ENCODE measurements around the gene FRMD4A.
"Not testable (repeated sequence)": the region's sequence is repeated elsewhere in the genome, so short reads cannot be mapped to it uniquely, and the experiment has no call there.

Gene FRMD4A

DNA sequence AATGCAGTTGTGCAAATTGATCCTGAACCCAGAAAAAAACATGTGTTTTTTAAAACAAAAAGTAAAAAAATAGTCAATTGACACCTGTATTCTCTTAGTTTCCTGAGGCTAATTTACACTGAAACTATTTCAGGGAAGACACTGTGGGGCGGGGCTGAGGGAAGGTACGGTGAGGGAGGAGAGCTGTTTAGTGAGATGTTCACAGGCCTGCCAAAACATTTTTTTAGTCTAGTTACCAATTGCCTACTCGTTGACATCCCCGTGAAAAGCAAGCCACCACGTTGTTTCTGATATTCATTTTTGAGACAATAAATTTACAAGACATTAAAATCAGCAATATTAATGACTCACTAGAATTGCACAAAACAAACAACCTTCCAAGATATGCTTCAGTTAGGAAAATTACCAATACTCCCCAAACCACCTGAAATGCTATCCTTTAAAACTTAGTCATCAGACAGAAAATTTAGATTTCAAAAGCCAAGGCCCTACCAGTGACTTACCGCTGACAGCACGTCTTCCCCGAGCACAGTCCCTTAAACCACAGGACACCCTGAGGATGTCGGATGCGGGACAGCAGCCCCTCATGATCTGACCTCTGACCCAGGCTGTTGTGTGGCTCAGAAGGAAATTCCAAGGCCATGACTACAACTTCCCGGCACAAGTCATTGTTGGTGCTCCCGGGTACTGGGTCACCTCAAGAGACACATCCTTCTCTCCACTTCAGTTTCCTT is 464.8 kb downstream of the FRMD4A start:
- no peak for DNase-seq

DNA sequence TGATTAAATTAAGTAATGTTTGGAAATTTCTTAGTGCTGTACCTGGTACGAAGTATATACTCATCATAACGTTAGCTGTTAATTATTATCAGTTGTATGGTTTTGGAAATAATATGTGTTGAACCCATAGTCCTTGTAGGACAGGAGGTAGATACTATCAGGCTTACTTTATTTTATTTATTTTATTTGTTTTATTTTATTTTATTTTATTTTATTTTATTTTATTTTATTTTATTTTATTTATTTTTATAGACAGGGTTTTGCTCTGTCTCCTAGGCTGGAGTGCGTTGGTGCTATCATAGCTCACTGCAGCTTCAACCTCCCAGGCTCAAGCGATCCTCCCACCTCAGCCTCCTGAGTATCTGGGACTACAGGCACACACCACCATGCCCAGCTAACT is 465.5 kb downstream of the FRMD4A start:
- not testable (repeated sequence) for DNase-seq

DNA sequence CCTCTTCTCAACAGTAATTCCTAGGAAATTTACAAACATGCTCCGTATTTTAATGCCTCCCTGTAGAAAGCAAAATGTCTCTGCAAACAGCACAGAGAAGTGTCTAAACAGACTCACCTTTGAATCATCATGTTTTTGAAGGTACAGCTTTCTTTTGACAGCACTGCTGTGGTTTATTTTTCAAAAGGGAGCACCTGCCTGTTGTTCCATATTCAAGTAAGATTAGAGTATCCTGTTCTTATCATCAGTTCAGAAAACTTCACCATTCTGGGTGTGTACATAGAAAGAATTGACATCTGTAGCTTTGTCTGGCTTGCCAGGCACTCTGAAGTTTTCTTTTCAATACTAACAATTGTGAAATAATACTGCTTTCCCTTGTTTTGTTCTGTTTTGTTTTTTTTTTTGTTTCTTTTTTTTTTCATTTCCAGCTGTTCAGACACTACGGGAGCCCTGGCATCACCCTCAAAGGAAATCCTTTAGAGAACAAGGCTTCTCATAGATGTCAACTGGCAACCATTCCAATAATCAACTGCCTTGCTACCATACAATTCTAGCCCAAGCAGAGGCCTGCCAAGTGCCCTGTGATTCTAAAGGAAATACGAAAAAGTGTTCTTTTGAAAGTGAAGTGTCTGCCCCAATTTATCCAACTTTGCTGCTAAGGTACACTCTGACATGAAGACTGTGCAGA is 468.0 kb downstream of the FRMD4A start:
- DNase-seq, result no peak

DNA sequence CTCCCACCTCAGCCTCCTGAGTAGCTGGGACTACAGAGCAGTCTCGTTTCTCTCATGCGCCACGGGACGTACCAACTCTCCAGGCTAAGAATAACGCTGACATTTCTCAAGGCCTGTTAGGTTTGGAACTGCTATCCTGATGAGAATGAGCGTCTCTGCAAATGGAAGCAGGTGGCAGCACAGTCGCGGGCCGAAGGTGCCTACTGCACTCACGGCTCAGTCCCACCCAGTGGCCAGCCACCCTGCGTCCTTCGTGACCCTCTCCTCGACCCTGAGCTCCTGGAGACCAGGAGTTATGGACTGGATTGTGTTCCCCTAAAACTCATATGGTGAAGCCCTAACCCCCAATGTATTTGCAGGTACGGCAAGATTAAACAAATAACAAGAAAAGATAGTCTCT is 469.8 kb downstream of the FRMD4A start:
- DNase-seq, result no peak

DNA sequence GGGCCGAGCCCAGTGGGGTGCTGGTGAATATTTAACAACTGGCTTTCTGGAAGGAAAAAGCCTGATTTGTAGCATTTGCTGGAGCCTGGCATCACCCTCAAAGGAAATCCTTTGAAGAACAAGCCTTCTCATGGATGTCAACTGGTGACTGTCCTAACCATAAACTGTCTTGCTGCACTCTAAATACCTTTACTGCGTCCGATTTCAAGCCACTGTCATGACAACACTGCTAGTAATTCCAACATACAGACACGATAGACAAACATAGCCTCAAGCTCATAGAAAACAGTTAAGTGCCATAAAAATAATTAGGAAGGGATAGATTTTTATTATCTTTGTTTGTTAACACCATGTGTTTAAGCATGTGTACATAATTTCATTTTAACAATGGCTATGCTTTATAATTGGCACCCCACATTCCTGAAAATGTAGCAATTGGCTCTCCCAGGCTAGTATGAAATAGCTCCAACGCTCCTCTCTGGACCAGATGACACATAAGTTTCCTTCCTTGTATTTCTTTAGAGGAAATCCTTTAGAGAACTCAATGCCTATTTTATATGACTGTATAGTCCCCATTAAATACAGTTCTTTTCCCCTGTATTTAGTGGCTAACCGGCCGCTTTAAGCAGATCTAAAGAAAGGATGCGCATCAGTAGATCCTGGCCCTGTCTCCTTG is 470.6 kb downstream of the FRMD4A start:
- no peak for DNase-seq

DNA sequence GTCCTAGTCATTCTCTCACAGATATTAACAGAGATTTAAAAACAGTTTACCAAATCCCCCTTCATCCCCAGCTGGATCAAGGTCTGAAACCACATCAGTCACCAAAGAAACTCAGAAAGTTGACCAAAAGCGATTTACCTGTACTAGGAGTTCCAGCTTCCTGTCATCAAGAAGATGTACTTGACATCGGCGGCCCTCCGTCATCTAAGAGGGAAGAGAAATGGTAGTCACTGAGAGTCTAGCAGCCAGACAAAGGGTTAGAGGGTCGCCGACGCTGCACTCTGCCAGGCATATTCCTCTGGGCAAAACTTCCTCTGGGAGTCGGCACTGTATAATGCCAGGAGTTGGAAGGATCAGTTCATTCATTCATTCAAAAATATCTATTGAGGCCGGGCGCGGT is 472.0 kb downstream of the FRMD4A start:
- DNase-seq, result no peak

DNA sequence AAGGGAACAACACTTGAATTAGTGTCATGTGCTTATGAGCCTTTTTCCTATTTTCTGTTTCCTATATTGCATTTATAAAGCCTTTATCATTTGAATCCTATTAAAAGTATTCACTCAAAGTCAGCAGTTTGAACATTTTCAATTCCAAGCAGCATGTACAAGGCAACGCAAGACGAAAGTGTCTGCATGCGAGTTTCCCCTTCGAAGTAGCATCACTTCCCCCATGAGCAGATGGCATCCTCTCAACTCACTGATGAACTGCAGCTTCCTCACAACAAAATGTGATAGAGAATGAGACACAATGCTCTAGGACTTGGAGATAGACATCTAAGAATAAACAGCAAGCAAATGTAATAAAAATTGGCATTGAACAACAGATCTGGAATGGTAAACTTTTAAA is 473.3 kb downstream of the FRMD4A start:
- DNase-seq, result no peak

DNA sequence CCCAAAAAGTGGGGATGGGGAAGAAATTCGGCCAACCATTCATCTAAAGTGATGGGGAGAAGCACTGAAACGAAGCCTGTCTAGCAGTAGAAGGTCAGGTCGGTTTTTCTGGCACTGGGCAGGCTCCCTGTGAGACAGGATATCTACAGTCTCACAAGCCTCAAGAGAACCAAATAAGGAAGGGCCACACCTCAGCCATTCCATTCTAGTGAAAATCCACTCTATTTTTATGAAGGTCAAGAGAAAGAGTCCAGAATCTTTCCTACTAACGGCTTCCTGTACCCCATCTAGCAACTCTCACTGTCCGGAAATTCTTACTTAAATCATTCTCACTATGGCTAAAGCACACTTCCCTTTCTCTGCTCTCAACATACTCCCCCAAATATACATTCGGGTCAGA is 476.9 kb downstream of the FRMD4A start:
- DNase-seq, result no peak

DNA sequence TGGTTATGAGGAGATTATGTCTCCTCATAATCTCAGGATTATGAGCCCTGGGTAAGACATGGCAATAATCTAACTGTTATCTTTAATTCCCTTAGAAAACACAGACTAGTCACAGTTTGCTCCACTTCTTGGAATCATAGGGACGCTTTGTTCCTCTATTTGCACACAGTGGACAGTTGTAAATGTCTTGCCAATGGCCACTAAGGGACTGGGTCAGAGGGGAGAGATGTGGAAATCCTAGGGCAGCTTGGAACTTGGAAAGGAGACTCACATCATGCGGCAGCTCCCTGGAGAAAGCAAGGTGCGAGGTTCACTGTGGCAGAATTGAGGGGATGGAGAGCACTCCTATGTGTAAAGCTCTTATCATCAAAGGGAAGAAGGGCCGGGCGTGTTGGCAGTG is 477.9 kb downstream of the FRMD4A start:
- no peak for DNase-seq

DNA sequence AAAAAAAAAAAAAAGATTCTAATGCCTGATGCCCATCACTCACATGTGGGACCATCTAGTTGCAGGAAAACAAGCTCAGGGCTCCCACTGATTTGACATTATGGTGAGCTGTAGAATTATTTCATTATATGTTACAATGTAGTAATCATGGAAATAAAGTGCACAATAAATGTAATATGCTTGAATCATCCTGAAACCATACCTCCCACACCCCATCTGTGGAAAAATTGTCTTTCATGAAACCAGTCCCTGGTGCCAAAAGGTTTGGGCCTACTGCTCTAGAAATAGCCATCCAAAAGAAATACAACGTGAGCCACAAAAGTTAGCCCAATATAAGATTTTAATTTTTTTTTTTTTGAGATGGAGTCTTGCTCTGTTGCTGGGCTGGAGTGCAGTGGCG is 478.8 kb downstream of the FRMD4A start:
- no peak for DNase-seq

DNA sequence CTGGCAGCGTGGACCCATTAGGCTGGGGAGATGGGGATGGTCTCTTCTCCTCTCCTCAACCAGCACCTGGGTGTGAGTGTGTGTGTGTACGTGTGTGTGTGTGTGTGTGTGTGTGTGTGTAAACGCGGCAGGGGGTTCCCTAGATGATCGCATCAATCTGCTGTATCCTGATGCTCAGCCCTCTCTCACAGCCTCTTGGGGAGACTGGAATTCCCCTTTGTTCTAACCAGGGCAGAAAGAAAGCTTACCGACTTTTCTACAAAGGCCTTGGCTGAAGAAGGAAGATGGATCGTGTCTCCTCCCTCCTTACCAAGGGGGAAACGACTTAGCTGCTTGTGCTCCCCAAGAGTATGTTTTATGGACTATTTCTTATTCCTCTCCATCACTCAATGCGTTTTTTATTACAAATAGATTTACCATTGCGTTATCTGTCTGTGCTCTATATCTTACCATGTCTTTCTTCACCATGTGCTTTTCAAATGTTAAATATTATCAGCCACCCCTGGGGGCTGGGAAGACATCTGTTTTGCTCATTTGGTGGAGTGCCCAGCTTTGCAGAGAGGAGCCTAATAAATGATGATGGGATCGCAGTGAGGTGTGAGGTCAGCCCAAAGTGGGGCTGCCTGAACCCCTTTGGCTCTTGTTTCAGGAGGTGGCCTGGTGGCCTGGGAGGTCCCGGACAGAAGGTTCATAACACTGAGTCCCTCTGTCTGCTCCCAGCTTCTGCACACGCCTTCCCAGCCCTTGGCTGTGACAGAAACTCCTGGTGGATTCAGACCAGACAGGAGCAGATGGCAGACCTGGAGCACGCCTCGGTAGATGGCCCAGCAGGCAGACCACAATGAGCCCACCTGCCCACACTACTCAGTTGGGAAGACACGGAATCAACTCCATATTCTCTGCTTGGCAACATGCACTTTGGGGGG is 481.9 kb downstream of the FRMD4A start:
- no peak for DNase-seq

DNA sequence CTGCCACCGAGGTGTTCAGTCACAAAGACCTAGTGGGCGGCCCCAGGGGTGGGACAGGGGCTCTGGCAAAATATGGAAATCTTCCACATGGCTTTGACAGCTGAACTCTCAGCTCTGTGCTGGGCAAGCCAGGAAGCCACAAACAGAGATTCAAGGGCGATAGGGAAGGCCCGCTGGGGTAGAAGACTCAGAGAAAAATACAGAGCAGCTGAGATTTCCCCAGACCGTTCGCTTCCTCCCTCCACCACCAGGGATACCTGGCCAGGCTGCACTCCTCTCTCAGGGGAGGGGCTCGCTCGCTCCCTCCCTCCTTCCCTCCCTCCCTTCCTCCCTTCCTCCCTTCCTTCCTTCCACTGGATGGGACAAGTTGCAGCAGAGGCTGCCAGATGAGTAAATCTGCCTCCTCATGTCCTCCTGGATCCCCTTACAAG is 483.5 kb downstream of the FRMD4A start:
- no peak for DNase-seq

DNA sequence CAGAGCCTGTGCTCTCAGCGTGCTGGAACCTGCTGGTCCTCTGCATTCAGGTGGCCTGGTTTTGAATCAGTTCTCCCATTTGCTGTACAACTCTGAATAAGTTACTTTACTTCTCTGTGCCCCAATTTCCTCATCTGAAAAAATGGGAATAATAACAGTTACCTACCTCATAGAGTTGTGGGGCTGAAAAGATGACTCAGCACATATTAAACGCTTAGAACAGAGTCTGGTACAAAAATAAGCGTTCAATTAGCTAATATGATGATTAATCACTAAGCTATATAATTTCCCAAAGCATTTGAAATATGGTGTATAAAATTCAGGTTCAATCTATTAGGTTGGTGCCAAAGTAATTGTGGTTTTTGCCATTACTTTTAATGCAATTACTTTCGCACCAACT is 484.8 kb downstream of the FRMD4A start:
- no peak for DNase-seq

DNA sequence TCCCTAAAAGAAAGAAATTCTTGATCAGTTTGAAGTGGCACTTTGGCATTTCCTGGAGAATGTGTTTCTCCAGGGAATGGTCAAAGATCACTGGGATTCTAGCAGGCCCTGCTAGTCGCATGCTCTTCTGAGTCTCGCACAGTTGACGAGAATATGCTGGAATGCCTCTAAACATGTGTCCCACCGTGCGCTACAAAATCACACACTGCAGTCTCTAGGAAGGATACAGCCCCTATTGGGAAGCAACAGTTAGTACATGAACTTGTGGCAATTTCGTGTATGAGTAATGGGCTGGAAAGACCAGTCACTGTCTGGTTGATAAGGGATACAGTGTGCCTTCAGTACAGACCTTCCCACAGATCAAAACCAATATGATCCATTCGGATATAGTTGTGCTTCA is 486.1 kb downstream of the FRMD4A start:
- DNase-seq, result no peak

DNA sequence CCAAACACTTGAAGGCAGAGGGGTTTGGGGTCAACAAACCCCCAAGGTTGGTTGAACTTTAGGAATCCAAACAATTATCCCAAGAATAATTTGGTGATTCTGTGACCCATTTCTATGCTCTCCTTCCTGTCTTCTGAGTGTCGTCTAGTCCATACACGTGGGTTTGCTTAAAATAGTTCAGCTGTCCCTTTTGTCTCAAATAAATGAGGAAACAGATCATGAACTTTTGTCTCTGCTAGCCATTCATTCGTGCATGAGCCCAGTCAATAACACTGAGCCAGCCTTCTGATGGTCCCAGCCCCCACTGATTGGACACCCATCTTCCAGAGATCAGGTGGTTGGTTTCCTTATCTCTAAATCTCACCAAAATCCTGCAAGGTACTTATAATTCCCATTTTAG is 488.6 kb downstream of the FRMD4A start:
- no peak for DNase-seq

DNA sequence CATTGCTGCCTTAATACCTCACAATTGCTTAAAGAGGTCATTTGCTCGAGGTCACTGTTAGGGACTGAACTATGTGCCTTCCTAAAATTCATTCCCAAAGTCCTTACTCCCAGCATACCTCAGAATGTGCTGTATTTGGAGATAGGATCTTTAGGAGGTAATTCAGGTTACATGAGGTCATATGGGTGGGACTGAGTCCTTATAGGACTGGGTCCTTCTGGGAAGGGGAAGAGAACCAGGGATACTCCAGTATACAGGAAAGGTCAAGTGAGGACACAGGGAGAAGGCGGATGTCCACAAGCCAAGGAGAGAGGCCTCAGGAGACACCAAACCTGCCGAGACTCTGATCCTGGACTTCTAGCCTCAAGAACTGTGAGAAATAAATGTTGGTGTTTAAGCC is 490.7 kb downstream of the FRMD4A start:
- no peak for DNase-seq

DNA sequence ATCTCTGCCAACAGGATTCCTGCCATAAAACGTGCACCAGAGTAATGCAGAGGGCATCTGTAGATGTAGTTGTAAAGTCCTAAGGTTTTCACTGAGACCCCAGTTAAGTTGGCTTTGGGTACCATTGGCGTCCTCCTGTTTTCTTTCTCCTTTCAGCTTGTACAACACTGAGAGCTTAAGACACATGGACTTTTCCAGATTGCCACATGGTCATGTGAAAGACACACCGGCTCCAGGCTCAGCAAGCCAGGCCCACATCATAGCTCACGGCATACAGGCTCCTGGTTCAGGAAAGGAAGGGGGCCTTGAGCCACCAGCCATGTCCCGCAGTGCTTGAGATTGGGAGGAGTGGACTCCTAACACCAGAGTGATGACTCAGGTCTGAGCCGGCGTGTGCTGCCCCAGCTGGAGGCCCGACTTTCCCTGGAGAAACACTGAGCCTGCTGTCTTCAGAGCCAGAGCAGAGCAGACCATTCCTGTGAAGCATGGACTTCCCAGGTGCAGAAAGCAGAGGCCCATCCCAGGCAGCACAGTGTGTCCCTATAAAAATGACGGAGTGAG is 491.2 kb downstream of the FRMD4A start:
- no peak for DNase-seq

DNA sequence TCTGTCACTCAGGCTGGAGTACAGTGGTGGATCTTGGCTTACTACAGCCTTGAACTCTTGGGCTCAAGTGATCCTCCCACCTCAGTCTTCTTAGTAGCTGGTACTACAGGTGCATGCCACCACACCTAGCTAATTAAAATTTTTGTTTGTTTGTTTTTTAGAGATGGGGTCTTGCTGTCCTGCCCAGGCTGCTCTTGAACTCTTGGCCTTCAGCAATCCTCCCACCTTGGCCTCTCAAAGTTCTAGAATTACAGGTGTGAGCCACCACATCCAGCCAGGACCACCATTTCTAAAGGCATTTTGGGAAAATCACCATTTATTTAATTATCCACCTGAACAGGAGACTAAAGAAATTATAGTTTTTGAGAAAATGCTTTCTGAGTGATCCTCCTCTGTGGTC is 491.7 kb downstream of the FRMD4A start:
- DNase-seq, result no peak

DNA sequence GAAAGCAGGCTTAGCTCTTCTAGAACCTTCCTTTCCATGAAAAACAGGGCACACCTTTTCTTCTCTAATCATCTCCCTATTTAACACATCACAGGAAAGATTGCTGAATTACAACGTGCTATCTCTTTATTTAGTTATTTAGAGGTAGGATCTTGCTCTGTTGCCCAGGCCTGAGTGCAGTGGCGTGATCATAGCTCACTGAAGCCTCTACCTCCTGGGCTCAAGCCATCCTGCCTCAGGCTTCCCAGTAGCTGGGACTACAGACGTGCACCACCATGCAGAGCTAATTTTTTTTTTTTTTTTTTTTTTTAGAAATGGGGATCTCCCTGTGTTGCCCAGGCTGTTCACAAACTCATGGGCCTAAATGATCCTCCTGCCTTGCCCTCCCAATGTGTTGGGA is 492.8 kb downstream of the FRMD4A start:
- no peak for DNase-seq

DNA sequence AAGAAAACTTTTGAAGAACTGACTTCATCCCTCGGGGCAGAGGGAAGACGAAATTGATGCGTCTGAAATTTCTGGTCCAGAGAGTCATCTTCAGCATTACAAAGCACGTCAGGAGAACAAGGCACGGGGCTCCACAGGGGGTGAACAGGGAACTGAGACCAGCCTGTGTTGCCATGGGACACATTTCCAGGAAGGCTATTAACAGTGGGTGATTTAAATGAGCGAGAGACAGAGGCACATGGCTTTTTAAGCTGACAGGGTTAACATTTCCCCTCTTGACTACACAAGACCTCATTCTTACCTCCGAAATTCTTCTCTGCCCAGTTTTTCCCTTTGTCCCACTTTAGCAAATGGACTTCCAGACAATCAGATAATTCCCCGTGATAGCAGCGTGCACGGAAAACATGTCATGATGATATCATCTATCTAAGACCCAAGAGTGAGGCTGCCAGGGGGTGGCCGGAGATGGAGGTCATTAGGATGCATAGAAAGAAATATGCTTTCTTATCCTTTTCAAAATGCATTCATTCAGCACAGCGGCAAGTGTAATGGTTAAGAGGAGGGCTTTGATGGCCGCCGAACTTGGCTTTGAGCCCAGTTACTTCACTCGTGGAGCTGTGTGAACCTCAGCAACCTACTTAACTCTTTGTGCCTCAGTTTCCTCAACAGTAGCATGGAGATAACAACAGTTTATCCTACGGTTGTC is 496.0 kb downstream of the FRMD4A start:
- no peak for DNase-seq

DNA sequence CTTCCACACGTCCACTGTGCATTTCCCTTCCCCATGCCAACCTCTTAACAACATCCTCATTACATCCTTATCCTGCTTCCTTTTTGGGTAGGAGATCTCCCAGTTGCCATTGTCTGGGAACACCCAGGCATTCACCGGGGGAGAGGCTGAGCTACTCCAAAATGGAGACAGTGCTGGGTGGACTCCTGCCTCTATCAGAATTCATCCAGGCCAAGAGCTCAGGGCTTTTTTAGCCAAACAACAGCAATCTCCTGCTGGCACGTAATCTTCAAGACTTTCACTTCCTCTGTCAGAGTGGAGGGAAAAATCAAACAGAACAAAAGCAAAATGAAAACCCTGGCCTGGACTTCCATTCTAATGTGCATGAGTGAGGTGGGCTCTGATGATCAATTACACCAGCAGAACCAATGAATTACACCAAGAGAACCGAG is 499.0 kb downstream of the FRMD4A start:
- DNase-seq, result no peak

DNA sequence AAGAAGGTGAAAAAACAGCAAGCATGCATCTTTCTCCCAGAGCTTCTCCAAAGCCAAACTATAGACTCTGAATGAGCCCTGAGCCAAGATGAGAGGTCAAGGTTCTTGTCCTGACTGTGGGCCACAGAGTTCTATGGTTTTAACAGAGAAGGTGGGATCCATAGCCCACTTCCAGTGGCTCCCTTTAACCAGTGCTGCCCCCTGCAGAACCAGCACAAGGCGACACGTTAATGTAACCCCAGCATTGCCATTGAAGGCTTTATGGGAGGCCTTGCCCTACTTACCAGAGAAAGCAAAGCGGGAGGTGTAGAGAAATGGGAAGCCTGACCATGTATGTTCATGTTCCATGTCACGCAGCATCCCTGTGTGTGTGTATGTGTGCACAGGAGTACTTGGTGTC is 500.3 kb downstream of the FRMD4A start:
- DNase-seq, result no peak

All from activated CD4-positive, alpha-beta T cell treated with anti-CD3 and anti-CD28 coated beads, Interleukin-2, amount 50 U/mL, for 48 hours (primary cell).